Activated CD4-positive, alpha-beta T cell treated with anti-CD3 and anti-CD28 coated beads for 24 hours (primary cell): ENCODE measurements around the gene MGST2.
"Not testable (repeated sequence)": the region's sequence is repeated elsewhere in the genome, so short reads cannot be mapped to it uniquely, and the experiment has no call there.

ENCODE experiments used
- DNase-seq, 2 donors: peaks; one replicate each; pipeline ENCODE4 v3.0.0-alpha.2; 2020; ENCODE audit warnings: low read depth in 2 of 2

The MGST2 gene

DNA sequence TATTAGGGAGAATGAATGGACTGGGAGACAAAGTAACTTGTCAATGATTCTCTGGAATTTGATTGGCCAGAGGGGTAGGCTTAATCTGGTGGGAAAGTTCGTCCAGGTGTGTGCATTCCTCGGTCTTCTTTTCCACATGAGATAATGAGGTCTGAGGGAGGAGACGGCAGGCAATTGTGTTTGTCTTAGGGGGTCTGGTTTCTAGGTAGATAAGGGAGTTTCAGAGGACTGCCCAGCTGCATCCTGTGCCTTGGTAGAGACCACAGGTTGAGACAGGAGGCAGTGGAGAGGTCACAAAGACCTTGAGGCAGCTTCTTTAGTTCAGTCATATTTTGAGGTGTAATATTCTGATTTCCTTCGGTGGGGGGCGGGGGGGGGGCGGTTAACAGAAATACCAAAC, 4.3 kb downstream of the MGST2 start:
- DNase-seq = no peak

DNA sequence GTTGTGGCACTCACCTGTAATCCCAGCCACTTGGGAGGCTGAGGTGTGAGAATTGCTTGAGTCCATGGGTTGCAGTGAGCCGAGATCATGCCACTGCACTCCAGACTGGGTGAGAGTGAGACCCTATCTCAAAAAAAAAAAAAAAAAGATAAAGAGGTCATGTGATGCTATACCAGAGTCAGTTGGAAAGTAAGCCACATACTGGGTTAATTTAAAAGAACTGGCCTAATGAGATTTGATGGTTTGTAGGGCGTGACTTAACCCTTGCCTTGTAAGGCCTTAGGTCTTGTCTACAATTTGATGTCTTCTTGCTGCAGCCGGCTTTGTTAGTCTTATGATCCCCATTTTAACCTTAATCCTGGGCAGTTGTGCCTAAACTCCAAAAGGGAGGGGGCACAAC, 5.2 kb downstream of the MGST2 start:
- DNase-seq = no peak

DNA sequence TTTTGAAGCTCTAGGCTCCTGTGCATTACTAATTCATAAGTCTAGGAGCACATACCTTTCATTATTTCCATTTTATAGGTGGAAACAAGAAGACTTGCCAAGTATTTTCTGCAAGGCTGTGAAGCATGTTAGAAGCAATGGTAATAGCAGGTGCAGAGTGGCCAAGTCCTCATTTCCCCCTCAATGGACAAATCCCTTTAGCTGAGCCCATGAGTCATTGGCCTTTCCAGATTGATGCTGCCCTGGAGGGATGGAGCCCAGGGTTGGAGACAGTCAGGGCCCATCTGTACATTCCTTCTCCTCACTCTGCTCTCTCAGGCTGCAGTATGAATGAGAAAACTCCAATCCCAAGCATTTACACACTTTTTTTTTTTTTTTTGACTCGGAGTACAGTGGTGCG, 6.6 kb downstream of the MGST2 start:
- DNase-seq = no peak

DNA sequence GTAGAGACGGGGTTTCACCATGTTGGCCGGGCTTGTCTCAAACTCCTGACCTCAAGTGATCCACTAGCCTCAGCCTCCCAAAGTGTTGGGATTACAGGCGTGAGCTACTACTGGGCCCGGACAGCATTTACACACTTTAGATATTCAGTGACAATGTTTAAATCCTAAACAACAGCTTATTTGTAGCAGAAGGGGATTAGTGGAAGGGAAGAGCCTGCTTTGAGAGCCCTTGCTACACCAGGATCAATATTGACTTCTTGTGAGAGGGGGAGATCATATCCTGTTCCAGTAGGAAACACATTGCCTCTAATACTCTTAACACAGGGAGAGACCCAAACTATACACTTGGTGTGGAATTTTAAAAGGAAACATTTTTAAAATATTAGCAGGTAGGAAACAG, 7.1 kb downstream of the MGST2 start:
- DNase-seq = no peak

DNA sequence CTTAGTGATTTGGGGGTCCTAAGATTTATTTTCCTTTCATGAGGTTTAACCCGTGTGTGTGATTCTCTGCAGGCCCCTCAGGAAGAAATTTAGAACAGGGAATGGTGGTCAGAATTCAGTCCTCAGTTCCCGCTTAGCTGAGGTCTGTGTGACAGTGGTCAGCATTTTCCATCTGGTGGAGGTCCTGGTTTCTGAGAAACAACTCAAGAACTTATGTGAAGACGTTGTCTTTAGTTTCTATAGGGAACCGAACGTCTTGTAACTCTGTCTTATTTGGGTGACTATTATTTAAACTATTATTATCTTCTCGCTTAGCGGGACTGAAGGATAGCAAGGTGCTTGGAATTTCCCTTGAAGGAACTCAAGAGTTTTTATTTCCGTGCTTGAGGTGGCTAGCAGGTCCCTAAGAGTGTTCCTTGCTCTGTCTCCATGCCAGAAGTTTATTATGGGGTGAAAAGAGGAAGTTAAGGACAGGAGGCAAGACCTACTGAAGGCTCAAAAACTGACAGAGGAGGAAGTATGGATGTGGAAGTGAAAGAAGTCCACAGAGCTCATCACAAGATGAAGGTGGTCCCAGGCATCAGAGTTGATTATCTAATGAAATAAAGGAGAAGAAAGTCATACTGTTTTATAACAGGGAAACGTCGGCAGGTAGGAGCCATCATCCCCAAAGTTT, 9.4 kb downstream of the MGST2 start:
- DNase-seq = no peak

DNA sequence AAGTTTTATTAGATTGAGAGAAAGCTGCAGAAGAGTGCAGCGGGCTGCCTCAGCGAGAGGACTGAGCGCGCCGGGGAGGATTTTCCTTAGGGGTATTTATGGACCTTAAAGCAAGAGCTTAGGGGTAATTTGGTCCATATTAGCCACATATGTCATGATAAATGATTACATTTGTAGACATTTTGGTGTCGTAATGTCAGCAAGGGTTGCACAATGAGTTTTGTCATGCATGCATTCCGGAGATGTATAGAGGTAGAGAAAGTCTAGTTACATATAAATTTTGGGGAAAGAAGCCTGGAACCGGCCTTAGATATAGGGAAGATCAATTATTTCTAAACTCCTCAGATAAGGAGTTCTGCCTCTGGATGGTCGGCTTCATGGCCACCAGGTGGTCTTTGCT, 10.0 kb downstream of the MGST2 start:
- DNase-seq = no peak

DNA sequence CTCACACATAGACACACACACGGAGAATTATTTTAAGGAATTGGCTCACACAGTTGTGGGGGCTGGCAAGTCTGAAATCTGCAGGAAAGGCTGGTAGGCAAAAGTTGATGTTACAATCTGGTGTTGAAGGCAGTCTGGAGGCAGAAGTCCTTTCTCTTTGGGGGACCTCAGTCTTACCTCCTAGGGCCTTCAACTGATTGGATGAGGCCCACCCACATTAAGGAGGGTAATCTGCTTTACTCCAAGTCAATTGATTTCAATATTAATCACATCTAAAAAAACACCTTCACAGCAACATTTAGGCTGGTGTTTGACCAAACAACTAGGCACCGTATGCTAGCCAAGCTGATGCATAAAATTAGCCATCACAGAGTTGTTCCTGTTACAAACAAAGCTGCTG, 10.7 kb downstream of the MGST2 start:
- no peak for DNase-seq

- no peak for DNase-seq
Observed at GRCh38 chr4:139676913-139677585, 11.4 kb downstream of the MGST2 start.

GRCh38 chr4:139682309-139682708, 16.7 kb downstream of the MGST2 start:
- DNase-seq = no peak

GRCh38 chr4:139682741-139683151, 17.1 kb downstream of the MGST2 start:
- DNase-seq = no peak

DNA sequence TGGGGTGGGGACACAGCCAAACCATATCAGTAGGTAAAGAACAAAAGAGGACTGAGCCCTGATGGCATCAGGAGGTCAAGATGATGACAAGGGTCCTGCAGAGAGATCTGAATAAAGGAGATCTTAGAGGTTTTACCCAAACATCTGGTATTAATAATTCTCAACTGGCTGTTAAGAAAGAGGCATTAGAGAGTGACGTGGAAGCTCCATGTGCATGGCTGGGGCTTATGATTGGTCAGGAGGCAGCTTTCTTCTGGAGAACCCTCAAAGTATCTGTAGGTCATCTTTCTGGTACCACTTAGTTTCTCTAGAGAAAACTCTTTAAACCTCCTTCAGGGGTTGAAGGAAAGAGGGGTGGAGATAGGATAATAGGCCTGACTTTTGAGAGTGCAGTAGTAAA, 18.7 kb downstream of the MGST2 start:
- no peak for DNase-seq

GRCh38 chr4:139685180-139685579, 19.6 kb downstream of the MGST2 start:
- no peak for DNase-seq

DNA sequence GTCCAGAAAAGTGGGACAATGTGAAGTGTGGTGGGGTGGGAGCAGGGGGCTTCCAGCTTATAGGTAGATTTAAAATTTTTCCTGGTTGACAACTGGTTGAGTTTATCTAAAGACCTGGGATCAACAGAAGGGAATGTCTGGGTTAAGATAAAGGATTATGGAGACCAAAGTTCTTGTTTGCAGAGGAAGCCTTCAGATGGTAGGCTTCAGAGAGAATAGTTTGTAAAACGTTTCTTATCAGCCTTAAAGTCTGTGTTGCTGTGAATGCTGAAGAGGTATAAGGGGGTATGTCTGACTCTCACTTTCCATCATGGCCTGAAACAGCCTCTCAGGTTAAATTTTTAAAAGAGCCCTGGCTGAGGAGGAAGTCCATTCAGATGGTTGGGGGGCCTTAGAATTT, 20.5 kb downstream of the MGST2 start:
- DNase-seq = no peak

GRCh38 chr4:139686988-139687387, 21.4 kb downstream of the MGST2 start:
- DNase-seq = no peak

GRCh38 chr4:139689093-139689722, 23.6 kb downstream of the MGST2 start:
- no peak for DNase-seq

DNA sequence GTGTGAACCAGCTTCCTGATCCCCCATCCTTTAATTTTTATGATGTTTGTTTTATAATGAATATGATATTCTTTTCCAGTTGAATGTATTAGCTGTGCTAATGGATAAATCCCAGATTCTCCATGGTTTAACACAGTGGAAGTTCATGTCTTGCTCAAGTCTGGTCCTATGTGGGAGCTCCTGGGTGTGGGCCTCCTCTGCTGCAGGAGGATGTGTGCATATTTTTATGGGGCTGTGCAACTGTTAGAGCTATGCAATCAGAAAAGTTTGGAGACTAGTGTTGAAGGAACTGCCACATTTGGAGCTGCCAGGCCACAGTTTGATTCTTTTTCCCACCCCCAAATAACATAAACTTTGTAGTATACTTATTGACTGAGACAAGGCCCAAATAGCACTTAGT, 24.8 kb downstream of the MGST2 start:
- no peak for DNase-seq

- no peak for DNase-seq
Observed at GRCh38 chr4:139692309-139693012, 26.8 kb downstream of the MGST2 start.

DNA sequence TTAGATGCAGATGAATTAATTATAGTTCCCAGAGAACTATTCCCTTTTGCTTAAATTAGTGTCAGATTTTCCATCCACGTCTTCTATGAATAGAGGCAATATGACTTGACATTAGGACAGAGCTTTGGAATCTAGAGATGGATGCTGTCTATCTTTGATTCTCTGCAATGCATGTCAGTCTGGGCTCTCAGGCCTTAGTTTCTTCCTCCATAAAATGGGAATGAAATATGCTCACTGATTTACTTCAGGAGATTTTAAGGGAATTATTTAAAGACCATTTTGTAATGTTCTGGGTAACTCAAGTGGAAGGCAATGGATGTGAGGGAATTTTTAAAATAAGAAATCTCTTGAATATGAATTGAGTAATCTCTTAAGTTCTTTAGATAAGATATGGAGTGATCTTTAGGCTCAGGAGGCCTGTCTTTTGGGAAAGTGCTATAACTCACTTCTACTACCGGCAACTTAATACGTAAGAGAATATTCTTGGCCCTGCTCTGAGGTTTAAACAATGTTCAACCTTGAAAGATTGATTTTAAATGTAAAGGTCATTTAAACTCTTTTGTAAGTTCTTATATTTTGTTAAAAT, 29.0 kb downstream of the MGST2 start:
- DNase-seq = no peak

DNA sequence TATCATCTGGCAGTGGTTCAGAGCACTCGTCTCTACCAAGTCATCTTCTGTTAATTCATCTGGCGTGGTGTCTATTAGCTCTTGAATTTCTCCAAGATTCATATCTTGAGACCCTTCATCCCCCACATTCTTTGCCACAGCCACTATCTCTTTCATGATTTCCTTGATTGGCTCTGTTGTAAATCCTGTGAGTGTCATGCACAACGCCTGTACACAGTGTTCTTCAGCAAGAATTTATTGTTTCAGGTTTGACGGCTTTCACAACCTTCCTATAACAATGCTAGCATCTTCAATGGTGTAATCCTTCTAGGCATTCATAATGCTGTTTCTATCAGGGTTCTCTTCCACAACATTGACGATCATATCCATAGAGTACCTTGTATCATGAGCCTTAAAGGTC, 30.9 kb downstream of the MGST2 start:
- DNase-seq = no peak

DNA sequence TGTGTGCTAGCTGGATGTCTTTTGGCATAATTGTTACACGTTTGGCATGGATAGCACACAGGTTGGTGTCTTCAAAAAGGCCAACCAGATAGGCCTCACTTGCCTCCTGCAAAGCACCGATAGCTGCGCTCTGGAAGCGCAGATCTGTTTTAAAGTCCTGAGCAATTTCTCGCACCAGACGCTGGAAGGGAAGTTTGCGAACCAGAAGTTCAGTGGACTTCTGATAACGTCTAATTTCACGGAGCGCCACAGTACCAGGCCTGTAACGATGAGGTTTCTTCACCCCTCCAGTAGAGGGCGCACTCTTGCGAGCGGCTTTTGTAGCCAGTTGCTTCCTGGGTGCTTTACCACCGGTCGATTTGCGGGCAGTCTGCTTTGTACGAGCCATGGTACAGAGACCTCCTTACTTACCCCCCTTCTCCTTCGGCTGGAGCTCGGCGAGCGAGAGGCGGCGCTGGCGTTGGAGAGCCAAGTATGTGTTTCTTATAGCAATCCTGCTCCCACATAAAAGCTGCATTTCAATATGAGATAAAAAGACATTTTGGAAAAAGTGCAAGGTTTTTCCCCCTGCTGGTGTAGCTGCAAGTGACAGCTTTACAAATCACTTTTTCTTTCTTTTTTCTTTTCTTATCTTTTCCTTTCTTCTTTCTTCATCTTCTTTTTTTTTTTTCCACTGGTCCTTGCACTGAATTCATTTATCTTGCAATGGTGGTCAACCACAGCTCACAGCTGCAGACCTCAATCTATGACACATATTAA, 32.7 kb downstream of the MGST2 start:
- DNase-seq = not testable (repeated sequence)

DNA sequence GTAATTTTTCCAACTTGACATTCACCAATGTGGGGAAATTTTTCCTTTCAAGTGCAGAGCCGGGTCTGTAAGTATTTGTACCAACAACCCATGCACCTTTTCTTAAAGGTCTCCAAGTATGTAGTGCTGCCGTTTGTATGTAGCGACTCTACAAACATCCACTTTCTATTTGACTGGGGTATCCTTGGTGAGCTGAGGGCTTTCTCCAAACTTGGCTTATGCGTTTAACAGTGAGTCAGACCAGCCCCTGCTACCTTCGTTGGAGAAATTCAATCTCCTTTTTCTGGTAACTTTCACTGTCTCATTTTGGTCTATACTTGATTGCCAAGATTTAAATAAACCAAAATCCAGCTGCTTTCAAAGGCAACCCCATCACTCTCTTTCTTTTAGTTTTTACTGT, 34.9 kb downstream of the MGST2 start:
- no peak for DNase-seq
